Common myeloid progenitor, CD34-positive (primary cell): ENCODE results near the gene ZNF627.

Experiments used
- CTCF ChIA-PET: fragments of 350-600 bp; sonication (Branson Sonifier 250); formaldehyde crosslinking; loops from one replicate; lab custom pipeline; 2021; ENCODE audit warnings: antibody characterized with exemption; lab: Charles Lee
- POLR2A ChIA-PET: fragments of 350-600 bp; sonication (Branson Sonifier 250); formaldehyde crosslinking; loops from one replicate; lab custom pipeline; 2021; ENCODE audit warnings: antibody characterized with exemption; lab: Charles Lee
- DNase-seq, 3 donors: peaks; one replicate each; pipeline versions ENCODE4 v3.0.0 to v3.0.0-alpha.2; 2013
- H3K27ac ChIP-seq, 2 experiments: 1 replicate in 1 of 2; 2 replicates in 1 of 2; pipeline ENCODE4 v1.7.0; 2013; ENCODE audit warnings: inconsistent platforms in 2 of 2, low read length in 2 of 2, mild to moderate bottlenecking in 2 of 2, low read depth in 1 of 2, moderate library complexity in 1 of 2; ENCODE audit not compliant: severe bottlenecking in 2 of 2, insufficient read depth in 1 of 2, poor library complexity in 1 of 2
- H3K27me3 ChIP-seq, 5 experiments: replicated peaks in 2 of 5; 1 replicate in 3 of 5; 2 replicates in 2 of 5; pipeline versions ENCODE4 v1.6.1 to v1.7.0; 2013; ENCODE audit warnings: low read length in 4 of 5, mild to moderate bottlenecking in 2 of 5, moderate library complexity in 2 of 5, inconsistent platforms in 1 of 5; ENCODE audit not compliant: insufficient read depth in 5 of 5, control insufficient read depth in 4 of 5
- H3K36me3 ChIP-seq, 4 experiments: 1 replicate in 2 of 4; 2 replicates in 2 of 4; pipeline versions ENCODE4 v1.6.1 to v1.7.0; 2013; ENCODE audit warnings: low read length in 3 of 4, control low read depth in 1 of 4, mild to moderate bottlenecking in 1 of 4; ENCODE audit not compliant: control insufficient read depth in 4 of 4, insufficient read depth in 4 of 4
- H3K4me1 ChIP-seq, 4 experiments: 1 replicate in 3 of 4; 2 replicates in 1 of 4; pipeline versions ENCODE4 v1.6.1 to v1.7.1; 2013; ENCODE audit warnings: low read length in 3 of 4, mild to moderate bottlenecking in 3 of 4, control low read depth in 1 of 4, inconsistent platforms in 1 of 4, moderate library complexity in 1 of 4; ENCODE audit not compliant: control insufficient read depth in 4 of 4, insufficient read depth in 4 of 4; ENCODE audit errors: control extremely low read depth in 1 of 4
- H3K4me3 ChIP-seq, 7 experiments: 1 replicate in 4 of 7; 2 replicates in 3 of 7; pipeline versions ENCODE4 v1.5.1 to v1.7.0; 2013; ENCODE audit warnings: mild to moderate bottlenecking in 7 of 7, low read length in 6 of 7, moderate library complexity in 6 of 7, inconsistent platforms in 2 of 7, low read depth in 2 of 7, control low read depth in 1 of 7; ENCODE audit not compliant: insufficient read depth in 4 of 7, control insufficient read depth in 1 of 7; ENCODE audit errors: extremely low read depth in 1 of 7
- H3K9me3 ChIP-seq, 5 experiments: 1 replicate in 4 of 5; 2 replicates in 1 of 5; pipeline versions ENCODE4 v1.6.1 to v1.7.1; 2013; ENCODE audit warnings: low read length in 4 of 5, mild to moderate bottlenecking in 2 of 5, inconsistent platforms in 1 of 5, low read depth in 1 of 5, moderate library complexity in 1 of 5; ENCODE audit not compliant: control insufficient read depth in 4 of 5, insufficient read depth in 2 of 5; ENCODE audit errors: control extremely low read depth in 1 of 5
- WGBS: methylation state at CpG from one replicate; pipeline ENCODE4 v1.1.5; 2013; ENCODE audit not compliant: insufficient coverage; 5-methylcytosine and 5-hydroxymethylcytosine counted together

The ZNF627 gene

GRCh38 chr19:11587302-11587974, 9.8 kb upstream of the ZNF627 start:
- 0% methylated on average over 5 of the region's 7 CpGs for WGBS
- ChIA-PET CTCF (interaction anchor here (1.3 to 10.9 kb wide), 5 partner anchors 19 to 90 kb away, joined by 3 to 109 read pairs (median 5); partner anchors contain the start of gene ELOF1), POLR2A (interaction anchor here (0.7 to 1.1 kb wide), 2 partner anchors 51 to 91 kb away, joined by 3 to 5 read pairs; no protein-coding TSS in a partner anchor)
- Histone ChIP-seq H3K27me3 (peaks cover 0 to 2% (median 0%) of the 10 kb centered on the region in 5 experiments), H3K36me3 (no peaks in the 10 kb centered on the region), H3K4me3 (no peak overlapping the region), H3K27ac (no peak overlapping the region), H3K4me1 (peaks cover 3 to 37% (median 15%) of the 10 kb centered on the region in 4 experiments), H3K9me3 (no peaks in the 10 kb centered on the region)
- DNase-seq: peak; percentile 74 to 80 (median 76)

- Histone ChIP-seq H3K36me3 (no peaks in the 10 kb centered on the region), H3K27ac (no peak overlapping the region), H3K9me3 (no peaks in the 10 kb centered on the region), H3K4me3 (no peak overlapping the region), H3K4me1 (peaks cover 3 to 37% (median 15%) of the 10 kb centered on the region in 4 experiments), H3K27me3 (peaks cover 0 to 2% (median 0%) of the 10 kb centered on the region in 5 experiments)
- no peak for DNase-seq
- 94% methylated on average over 9 of the region's 13 CpGs for WGBS
- CTCF ChIA-PET: interaction anchor here (0.6 to 10.9 kb wide), 8 partner anchors 8 to 85 kb away, joined by 3 to 109 read pairs (median 4); partner anchors contain the start of gene ELOF1
- POLR2A ChIA-PET: interaction anchor here (1.1 kb wide), 1 partner anchor 52 kb away, joined by 3 read pairs; no protein-coding TSS in a partner anchor
Measured at GRCh38 chr19:11587975-11588631, 9.2 kb upstream of the ZNF627 start.

GRCh38 chr19:11594084-11594483, 3.2 kb upstream of the ZNF627 start:
- Histone ChIP-seq H3K27ac (no peak overlapping the region), H3K4me1 (peaks cover 5 to 18% (median 11%) of the 10 kb centered on the region in 4 experiments), H3K4me3 (no peak overlapping the region), H3K36me3 (peaks cover 0 to 3% (median 0%) of the 10 kb centered on the region in 4 experiments), H3K27me3 (peaks cover 0 to 2% (median 0%) of the 10 kb centered on the region in 5 experiments), H3K9me3 (no peaks in the 10 kb centered on the region)
- ChIA-PET CTCF (interaction anchor here (1.2 to 10.9 kb wide), 2 partner anchors 8 to 34 kb away, joined by 3 to 109 read pairs; partner anchors contain the start of gene ELOF1), POLR2A (no interaction called here)
- DNase-seq: no peak
- WGBS: 100% methylated on average over 3 of the region's 4 CpGs

- POLR2A ChIA-PET: no interaction called here
- Histone ChIP-seq H3K27ac (peak overlapping the region in 1 of 2 experiments; percentile 94), H3K27me3 (no peaks in the 10 kb centered on the region), H3K9me3 (no peaks in the 10 kb centered on the region), H3K36me3 (peaks cover 0 to 6% (median 2%) of the 10 kb centered on the region in 4 experiments), H3K4me3 (no peak overlapping the region), H3K4me1 (peaks cover 5 to 21% (median 11%) of the 10 kb centered on the region in 4 experiments)
- no peak for DNase-seq
- CTCF ChIA-PET: interaction anchor here (0.6 kb wide), 2 partner anchors 8 to 35 kb away, joined by 3 to 5 read pairs; no protein-coding TSS in a partner anchor
- 93% methylated on average over 5 of the region's 10 CpGs for WGBS
Measured at GRCh38 chr19:11596156-11596555, 1.1 kb upstream of the ZNF627 start.

- POLR2A ChIA-PET: interaction anchor here (0.7 kb wide), 1 partner anchor 29 kb away, joined by 8 read pairs; no protein-coding TSS in a partner anchor
- H3K27me3 ChIP-seq: no peaks in the 10 kb centered on the region
- peak overlapping the region; percentile 72 to 93 (median 86) for H3K4me3 ChIP-seq
- WGBS: 71% methylated on average over 7 of the region's 10 CpGs
- no peak for DNase-seq
- H3K27ac ChIP-seq: peak overlapping the region; percentile 85 to 94
- peaks cover 5 to 21% (median 11%) of the 10 kb centered on the region in 4 experiments for H3K4me1 ChIP-seq
- H3K36me3 ChIP-seq: peaks cover 0 to 13% (median 8%) of the 10 kb centered on the region in 4 experiments
- H3K9me3 ChIP-seq: peaks cover 0 to 3% (median 0%) of the 10 kb centered on the region in 5 experiments
- CTCF ChIA-PET: interaction anchor here (1.5 kb wide), 1 partner anchor 24 kb away, joined by 3 read pairs; no protein-coding TSS in a partner anchor
Measured at GRCh38 chr19:11598103-11598483, 810 bp downstream of the ZNF627 start.

- Histone ChIP-seq H3K4me3 (peak overlapping the region in 2 of 7 experiments; percentile 90 to 93), H3K27me3 (no peaks in the 10 kb centered on the region), H3K4me1 (peaks cover 5 to 21% (median 11%) of the 10 kb centered on the region in 4 experiments), H3K9me3 (peaks cover 0 to 3% (median 0%) of the 10 kb centered on the region in 5 experiments), H3K36me3 (peaks cover 0 to 13% (median 9%) of the 10 kb centered on the region in 4 experiments), H3K27ac (no peak overlapping the region)
- no CpG with 5 or more reads among the region's 2 CpGs for WGBS
- DNase-seq: no peak
- CTCF ChIA-PET: no interaction called here
- POLR2A ChIA-PET: no interaction called here
Measured at GRCh38 chr19:11598746-11599145, 1.5 kb downstream of the ZNF627 start.
